Peyer's patch (tissue), 4 donors: ENCODE measurements around the gene PDCD5. TPM values are rescaled to one million over a fixed set of nuclear protein-coding genes. Genes with fewer than 3 reads are reported as not detected.

ENCODE experiments used
- DNase-seq, 3 donors: peaks; one replicate each; pipeline ENCODE4 v3.0.0-alpha.2; 2017 to 2019
- H3K27ac ChIP-seq, 4 donors: fragments of 200-600 bp; sonication (generic); one replicate each; pipeline ENCODE4 v1.5.1; 2016 to 2019
- H3K27me3 ChIP-seq, 2 donors: fragments of 200-600 bp; sonication (generic); one replicate each; pipeline ENCODE4 v1.5.1; 2019
- H3K36me3 ChIP-seq, 3 donors: fragments of 200-600 bp; sonication (generic); one replicate each; pipeline ENCODE4 v1.5.1; 2016 to 2019
- H3K4me1 ChIP-seq, 4 donors: fragments of 200-600 bp; sonication (generic); one replicate each; pipeline ENCODE4 v1.5.1; 2016 to 2019
- H3K4me3 ChIP-seq, 4 donors: fragments of 200-600 bp; sonication (generic); 1 replicate in 3 of 4; 2 replicates in 1 of 4; pipeline ENCODE4 v1.5.1; 2016 to 2019; ENCODE audit warnings: mild to moderate bottlenecking in 1 of 4
- H3K9me3 ChIP-seq, 4 donors: fragments of 200-600 bp; sonication (generic); one replicate each; pipeline ENCODE4 v1.5.1; 2016 to 2019; ENCODE audit warnings: mild to moderate bottlenecking in 1 of 4
- POLR2A ChIP-seq, 2 donors: fragments of 450-650 bp; IDR thresholded peaks; one replicate each; pipeline ENCODE4 v1.5.1; 2017; ENCODE audit warnings: antibody characterized with exemption in 2 of 2, mild to moderate bottlenecking in 2 of 2, moderate library complexity in 2 of 2
- total RNA-seq, 4 donors: library from RNA; depleted of rRNA; stranded (reverse); fragments of >200 nt; gene quantifications; one replicate each; pipeline ENCODE4 v1.1.0, GENCODE V29; 2016
- TF ChIP-seq, protein P1 (sequence below), 6 experiments: fragments of 450-650 bp in 4 of 6; fragments of 200-600 bp in 2 of 6; sonication (generic) in 1 of 6; IDR thresholded peaks; one replicate each; pipeline ENCODE4 v1.5.1; 2017 to 2019; ENCODE audit warnings: antibody characterized with exemption in 6 of 6, mild to moderate bottlenecking in 3 of 6, moderate library complexity in 1 of 6

PDCD5 gene
- total RNA-seq, 4 donors from 2014 or later: 32.5 to 80.0 (median 43.3) TPM

DNA sequence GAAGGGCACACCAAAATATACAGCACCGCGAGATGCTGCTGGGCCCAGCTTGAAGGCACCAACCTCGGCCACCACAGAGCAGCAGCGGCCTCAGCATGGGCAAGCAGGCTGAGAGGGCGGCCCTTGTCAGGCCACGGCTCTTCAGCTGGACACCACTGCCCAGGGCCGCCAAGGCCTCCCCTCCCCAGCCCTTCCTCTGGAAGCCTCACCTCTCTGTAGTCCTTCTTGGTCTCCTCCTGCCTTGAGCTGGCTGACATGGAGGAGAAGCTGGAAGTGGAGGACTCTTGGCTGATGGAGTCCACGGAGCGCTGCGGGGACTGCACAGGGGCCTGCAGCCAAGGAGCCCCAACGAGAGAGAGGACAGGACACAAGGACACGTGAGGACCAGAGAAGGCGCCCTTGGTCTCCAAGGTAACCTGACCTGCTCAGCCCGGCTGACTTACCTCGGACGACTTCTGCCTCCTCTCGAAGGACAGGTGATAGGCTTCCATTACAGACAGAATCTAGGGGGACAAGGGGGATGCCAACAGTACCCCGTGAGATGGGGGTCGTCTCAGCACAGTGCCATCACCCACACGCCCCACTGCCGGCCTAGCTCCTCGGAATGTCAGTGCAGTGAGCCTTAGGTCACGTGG, 38.2 kb downstream of the PDCD5 start:
- H3K27me3 ChIP-seq: no peaks in the 10 kb centered on the region
- no peaks in the 10 kb centered on the region for H3K9me3 ChIP-seq
- H3K4me3 ChIP-seq: no peak overlapping the region
- no peaks in the 10 kb centered on the region for H3K4me1 ChIP-seq
- DNase-seq: no peak
- TF ChIP-seq, protein P1, sequence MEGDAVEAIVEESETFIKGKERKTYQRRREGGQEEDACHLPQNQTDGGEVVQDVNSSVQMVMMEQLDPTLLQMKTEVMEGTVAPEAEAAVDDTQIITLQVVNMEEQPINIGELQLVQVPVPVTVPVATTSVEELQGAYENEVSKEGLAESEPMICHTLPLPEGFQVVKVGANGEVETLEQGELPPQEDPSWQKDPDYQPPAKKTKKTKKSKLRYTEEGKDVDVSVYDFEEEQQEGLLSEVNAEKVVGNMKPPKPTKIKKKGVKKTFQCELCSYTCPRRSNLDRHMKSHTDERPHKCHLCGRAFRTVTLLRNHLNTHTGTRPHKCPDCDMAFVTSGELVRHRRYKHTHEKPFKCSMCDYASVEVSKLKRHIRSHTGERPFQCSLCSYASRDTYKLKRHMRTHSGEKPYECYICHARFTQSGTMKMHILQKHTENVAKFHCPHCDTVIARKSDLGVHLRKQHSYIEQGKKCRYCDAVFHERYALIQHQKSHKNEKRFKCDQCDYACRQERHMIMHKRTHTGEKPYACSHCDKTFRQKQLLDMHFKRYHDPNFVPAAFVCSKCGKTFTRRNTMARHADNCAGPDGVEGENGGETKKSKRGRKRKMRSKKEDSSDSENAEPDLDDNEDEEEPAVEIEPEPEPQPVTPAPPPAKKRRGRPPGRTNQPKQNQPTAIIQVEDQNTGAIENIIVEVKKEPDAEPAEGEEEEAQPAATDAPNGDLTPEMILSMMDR (IDR thresholded peaks at IDR 0.05): no peak
- TF ChIP-seq POLR2A (IDR thresholded peaks at IDR 0.05): no peak
- no peak overlapping the region for H3K27ac ChIP-seq
- peaks cover 0 to 96% (median 0%) of the 10 kb centered on the region in 3 donors for H3K36me3 ChIP-seq

DNA sequence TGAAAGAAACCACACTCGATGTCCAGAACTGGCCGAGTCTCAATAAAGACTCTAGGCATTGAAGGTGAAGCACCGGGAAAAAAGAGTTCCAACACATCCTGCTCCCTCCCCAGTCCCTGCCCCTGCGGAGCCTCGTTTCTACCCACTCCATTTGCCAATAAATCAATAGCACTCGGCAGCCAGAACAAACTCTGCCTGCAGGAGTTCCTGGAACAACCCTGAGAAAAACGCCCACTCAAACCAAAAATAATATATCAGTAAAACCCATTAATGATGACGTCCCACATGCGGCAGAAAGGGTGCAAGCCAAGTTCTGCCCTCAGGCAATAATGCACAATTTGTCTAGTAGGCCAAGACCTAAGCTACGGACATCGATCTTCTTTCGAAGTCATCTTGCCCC, 41.0 kb downstream of the PDCD5 start:
- H3K4me3 ChIP-seq: no peak overlapping the region
- H3K4me1 ChIP-seq: no peaks in the 10 kb centered on the region
- H3K9me3 ChIP-seq: no peaks in the 10 kb centered on the region
- TF ChIP-seq, protein P1 (IDR thresholded peaks at IDR 0.05): no peak
- H3K36me3 ChIP-seq: peaks cover 0 to 90% (median 0%) of the 10 kb centered on the region in 3 donors
- no peak overlapping the region for H3K27ac ChIP-seq
- no peak for DNase-seq
- H3K27me3 ChIP-seq: no peaks in the 10 kb centered on the region

DNA sequence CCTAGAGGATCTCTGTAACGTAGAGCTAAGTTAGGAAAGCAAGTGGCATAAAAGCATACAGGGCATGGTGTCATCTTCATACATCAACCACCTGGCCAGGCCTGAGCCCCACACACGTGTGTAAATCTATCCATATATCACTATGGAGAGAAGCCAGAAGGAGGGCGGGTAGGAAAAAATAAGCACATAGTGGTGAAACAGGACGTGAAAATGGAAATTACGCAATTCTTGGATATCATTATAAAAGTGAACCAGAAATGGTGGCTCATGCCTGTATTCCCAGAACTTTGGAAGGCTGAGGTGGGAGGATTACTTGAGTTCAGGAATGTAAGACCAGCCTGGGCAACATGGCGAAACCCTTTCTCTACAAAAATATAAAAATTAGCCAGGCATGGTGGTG, 43.4 kb downstream of the PDCD5 start:
- H3K27me3 ChIP-seq: no peaks in the 10 kb centered on the region
- H3K4me3 ChIP-seq: no peak overlapping the region
- no peak for DNase-seq
- H3K27ac ChIP-seq: no peak overlapping the region
- H3K4me1 ChIP-seq: no peaks in the 10 kb centered on the region
- H3K36me3 ChIP-seq: peaks cover 0 to 89% (median 0%) of the 10 kb centered on the region in 3 donors
- H3K9me3 ChIP-seq: no peaks in the 10 kb centered on the region
- TF ChIP-seq, protein P1 (IDR thresholded peaks at IDR 0.05): no peak

DNA sequence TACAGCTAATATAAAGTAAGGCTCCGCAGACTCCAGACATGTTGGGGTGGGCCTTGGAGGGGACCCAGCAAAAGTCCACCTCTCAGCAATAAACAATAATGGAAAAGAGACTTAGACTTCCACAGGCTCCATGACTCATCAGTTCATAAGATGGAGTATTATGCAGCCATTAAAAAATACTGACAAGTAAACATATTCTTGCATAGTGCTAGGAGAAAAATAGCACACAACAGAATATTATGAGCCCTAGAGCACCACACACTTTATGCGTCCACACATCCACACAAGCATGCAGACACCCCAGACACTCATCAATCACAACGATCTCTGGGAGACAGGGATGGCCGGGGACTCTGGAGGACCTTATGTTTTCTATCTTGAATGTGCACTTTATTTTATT, 46.0 kb downstream of the PDCD5 start:
- H3K9me3 ChIP-seq: no peaks in the 10 kb centered on the region
- no peak overlapping the region for H3K27ac ChIP-seq
- no peak for TF ChIP-seq POLR2A (IDR thresholded peaks at IDR 0.05)
- TF ChIP-seq, protein P1 (IDR thresholded peaks at IDR 0.05): no peak
- H3K27me3 ChIP-seq: no peaks in the 10 kb centered on the region
- no peak for DNase-seq
- H3K4me3 ChIP-seq: no peak overlapping the region
- H3K36me3 ChIP-seq: peaks cover 0 to 89% (median 0%) of the 10 kb centered on the region in 3 donors
- H3K4me1 ChIP-seq: no peaks in the 10 kb centered on the region

DNA sequence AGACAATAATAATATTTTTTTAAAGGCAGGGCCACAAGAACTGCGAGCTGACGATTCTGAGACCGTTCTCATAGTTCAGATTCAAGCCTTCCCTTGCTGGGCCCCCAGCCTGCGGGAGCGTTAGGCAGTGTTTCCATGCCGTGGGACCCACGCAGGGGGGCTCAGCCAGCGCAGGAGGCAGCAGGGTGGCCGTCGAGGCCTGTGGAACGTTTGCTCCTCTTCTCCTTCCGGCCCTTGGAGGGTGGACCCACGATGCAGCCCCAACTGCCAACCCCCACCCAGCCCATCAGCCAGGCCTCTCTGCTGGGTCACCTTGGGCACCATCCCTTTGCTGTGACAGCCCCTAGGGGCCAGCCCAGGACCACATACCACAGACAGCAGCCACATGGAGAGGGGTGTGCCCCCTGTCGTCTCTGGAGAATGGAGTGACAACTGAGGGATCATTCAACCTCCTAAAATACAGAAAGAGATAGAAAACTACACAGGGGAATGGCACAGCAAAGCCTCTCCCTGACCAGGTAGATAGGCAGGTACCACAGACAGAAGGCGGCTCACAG, 46.8 kb downstream of the PDCD5 start:
- no peaks in the 10 kb centered on the region for H3K9me3 ChIP-seq
- no peak for DNase-seq
- no peaks in the 10 kb centered on the region for H3K27me3 ChIP-seq
- H3K4me1 ChIP-seq: no peaks in the 10 kb centered on the region
- H3K4me3 ChIP-seq: no peak overlapping the region
- H3K36me3 ChIP-seq: peaks cover 0 to 80% (median 0%) of the 10 kb centered on the region in 3 donors
- TF ChIP-seq, protein P1 (IDR thresholded peaks at IDR 0.05): no peak
- no peak for TF ChIP-seq POLR2A (IDR thresholded peaks at IDR 0.05)
- H3K27ac ChIP-seq: no peak overlapping the region
